22Rv1 (cell line): ENCODE data around the gene GALNT12.

Experiments used
- ZFX ChIP-seq: fragments of 450-650 bp; IDR thresholded peaks from 2 replicates; pipeline ENCODE4 v1.6.1; 2017; ENCODE audit warnings: antibody characterized with exemption, borderline replicate concordance
- TF ChIP-seq, protein P1 (sequence below): fragments of 450-650 bp; IDR thresholded peaks from 2 replicates; pipeline ENCODE4 v1.5.1; 2017; ENCODE audit warnings: mild to moderate bottlenecking

DNA sequence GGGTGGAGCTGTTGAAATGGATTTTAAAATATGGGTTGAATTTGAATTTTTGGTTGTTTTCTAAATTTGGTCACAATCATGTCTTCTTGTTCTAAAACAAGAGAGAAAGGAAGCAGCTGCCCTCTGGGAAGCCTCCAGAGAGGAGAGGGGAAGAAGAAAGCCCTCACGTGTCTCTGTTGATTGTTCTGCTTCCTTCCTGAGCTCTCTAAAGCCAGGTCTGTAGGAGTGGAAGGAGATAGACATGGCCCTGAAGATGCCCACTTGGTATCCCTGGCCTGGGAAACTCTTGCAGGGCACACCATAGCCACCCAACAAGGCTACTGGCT lies 59.6 kb downstream of the GALNT12 start:
- TF ChIP-seq, protein P1, sequence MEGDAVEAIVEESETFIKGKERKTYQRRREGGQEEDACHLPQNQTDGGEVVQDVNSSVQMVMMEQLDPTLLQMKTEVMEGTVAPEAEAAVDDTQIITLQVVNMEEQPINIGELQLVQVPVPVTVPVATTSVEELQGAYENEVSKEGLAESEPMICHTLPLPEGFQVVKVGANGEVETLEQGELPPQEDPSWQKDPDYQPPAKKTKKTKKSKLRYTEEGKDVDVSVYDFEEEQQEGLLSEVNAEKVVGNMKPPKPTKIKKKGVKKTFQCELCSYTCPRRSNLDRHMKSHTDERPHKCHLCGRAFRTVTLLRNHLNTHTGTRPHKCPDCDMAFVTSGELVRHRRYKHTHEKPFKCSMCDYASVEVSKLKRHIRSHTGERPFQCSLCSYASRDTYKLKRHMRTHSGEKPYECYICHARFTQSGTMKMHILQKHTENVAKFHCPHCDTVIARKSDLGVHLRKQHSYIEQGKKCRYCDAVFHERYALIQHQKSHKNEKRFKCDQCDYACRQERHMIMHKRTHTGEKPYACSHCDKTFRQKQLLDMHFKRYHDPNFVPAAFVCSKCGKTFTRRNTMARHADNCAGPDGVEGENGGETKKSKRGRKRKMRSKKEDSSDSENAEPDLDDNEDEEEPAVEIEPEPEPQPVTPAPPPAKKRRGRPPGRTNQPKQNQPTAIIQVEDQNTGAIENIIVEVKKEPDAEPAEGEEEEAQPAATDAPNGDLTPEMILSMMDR, result no peak
- no peak for TF ChIP-seq ZFX
